Adrenal gland (tissue), 12 donors: ENCODE measurements around the gene MLH3. TPM values are rescaled to one million over a fixed set of nuclear protein-coding genes. Genes with fewer than 3 reads are reported as not detected.

Source experiments
- DNase-seq, 7 donors: peaks; one replicate each; pipeline ENCODE4 v3.0.0-alpha.2; 2019 to 2020
- H3K27ac ChIP-seq, 5 donors: fragments of 200-600 bp; sonication (generic) in 4 of 5; 1 replicate in 3 of 5; 2 replicates in 2 of 5; pipeline versions ENCODE4 v1.5.1 to v1.8.0; 2016 to 2020; ENCODE audit warnings: mild to moderate bottlenecking in 1 of 5
- H3K27me3 ChIP-seq: fragments of 200-600 bp; 2 replicates; pipeline ENCODE4 v1.8.0; 2021
- H3K36me3 ChIP-seq, 2 donors: fragments of 200-600 bp; replicated peaks in 1 of 2; 1 replicate in 1 of 2; 2 replicates in 1 of 2; pipeline versions ENCODE4 v1.5.1 to v1.8.0; 2018 to 2022
- H3K4me1 ChIP-seq, 2 donors: fragments of 200-600 bp; replicated peaks in 1 of 2; 1 replicate in 1 of 2; 2 replicates in 1 of 2; pipeline versions ENCODE4 v1.5.1 to v1.8.0; 2018 to 2021
- H3K4me3 ChIP-seq, 4 donors: fragments of 200-600 bp; sonication (generic) in 3 of 4; one replicate each; pipeline ENCODE4 v1.5.1; 2016 to 2018
- H3K9me3 ChIP-seq, 3 donors: fragments of 200-600 bp; sonication (generic) in 1 of 3; replicated peaks in 1 of 3; 1 replicate in 2 of 3; 2 replicates in 1 of 3; pipeline versions ENCODE4 v1.5.1 to v1.8.0; 2016 to 2021
- POLR2A ChIP-seq, 2 donors: fragments of 450-650 bp; IDR thresholded peaks; one replicate each; pipeline ENCODE4 v1.6.1; 2017; ENCODE audit warnings: antibody characterized with exemption in 2 of 2, mild to moderate bottlenecking in 2 of 2, moderate library complexity in 1 of 2
- WGBS, 4 donors: extraction: QIAGEN DNeasy Blood & Tissue Kit in 2 of 4; methylation state at CpG; one replicate each; pipeline versions ENCODE4 v1.1.5 to v1.1.7; 2013 to 2017; 5-methylcytosine and 5-hydroxymethylcytosine counted together
- intact Hi-C, 2 donors: fragments of 100-400 bp; cut with DNase I; formaldehyde crosslinking; loops; one replicate each; pipeline versions ENCODE4 v1.14.1 to v1.15.0; 2022 to 2023
- polyA plus RNA-seq, 3 donors: library from polyadenylated mRNA; stranded (reverse); fragments of 200-250 nt in 2 of 3; fragments of 350-450 nt in 1 of 3; fragmentation: Illumina TruSeq in 1 of 3; extraction: RNeasy Lipid Tissue Mini Kit (QIAGEN cat#74804) in 1 of 3; gene quantifications; one replicate each; pipeline ENCODE4 v1.2.3, GENCODE V29; 2013 to 2014
- total RNA-seq, 9 donors: library from RNA; depleted of rRNA in 4 of 9; stranded (reverse); fragments of >200 nt in 4 of 9; fragments of 120-200 nt in 1 of 9; fragmentation: NEBNext Ultra II Directional in 1 of 9; extraction: Animal tissue kit (Norgen Biotek cat#: 25700) in 1 of 9; gene quantifications; one replicate each; pipeline versions ENCODE4 v1.1.0 to v1.2.4, GENCODE V29; 2013 to 2023
- TF ChIP-seq, protein P1 (sequence below), 6 experiments: fragments of 450-650 bp in 4 of 6; fragments of 200-600 bp in 2 of 6; sonication (generic) in 1 of 6; IDR thresholded peaks; 1 replicate in 5 of 6; 2 replicates in 1 of 6; pipeline versions ENCODE4 v1.5.1 to v1.8.0; 2016 to 2021; ENCODE audit warnings: antibody characterized with exemption in 6 of 6, mild to moderate bottlenecking in 2 of 6, moderate library complexity in 1 of 6
- donor health status: healthy with polysubstance abuse.
- donor health status: Bipolar disorder and iron deficiency.
- donor health status: DM: yes; HTN: yes; CAD: no.
- donor health status: DM: no; HTN: no; CAD: no.
- donor health status: DM: no; HTN: no; CAD: no.
- donor health status: DM: yes; HTN: yes; CAD: no.

The MLH3 gene
- total and polyA plus RNA-seq, 12 donors, result 22.2 to 51.4 (median 32.2) TPM

DNA sequence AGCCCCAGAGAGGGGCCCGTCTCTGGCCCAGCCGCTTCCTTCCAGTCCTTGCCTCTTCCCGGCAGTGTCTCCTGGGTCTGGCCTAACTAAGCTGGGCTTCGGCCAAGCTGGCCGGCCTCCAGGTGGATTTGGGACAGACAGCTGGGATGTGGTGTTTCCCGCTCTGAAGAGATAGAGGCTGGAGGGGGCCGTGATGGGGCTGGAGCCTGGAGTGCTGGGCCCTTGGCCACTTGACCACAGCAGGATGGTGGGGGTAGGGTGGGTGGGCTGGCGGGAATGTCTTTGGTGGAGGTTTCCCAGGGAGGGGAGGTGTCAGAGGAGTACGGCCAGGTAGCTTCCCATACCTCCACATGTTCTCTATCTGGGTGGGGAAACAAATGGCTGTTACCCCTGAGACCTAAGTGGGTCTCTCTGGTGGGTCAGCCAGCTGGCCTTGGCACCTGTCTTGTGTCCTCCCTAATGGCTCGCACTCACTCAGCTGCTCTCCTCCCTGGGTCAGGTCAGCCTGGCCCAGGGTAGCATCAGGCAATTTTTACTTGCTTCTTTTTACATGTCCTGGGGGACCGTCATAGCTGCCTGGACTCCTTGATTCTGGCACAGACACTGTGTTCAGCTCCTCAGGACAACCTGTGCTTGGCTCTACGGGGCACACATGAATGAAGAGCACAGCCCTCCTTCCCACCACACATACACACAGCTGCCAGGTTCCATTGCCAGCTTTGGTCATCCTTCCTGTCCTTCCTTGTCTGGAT, 76.0 kb downstream of the MLH3 start:
- DNase-seq, result peak in 6 of 7 donors; percentile 57 to 79 (median 62)
- intact Hi-C loops, result no loop called here

DNA sequence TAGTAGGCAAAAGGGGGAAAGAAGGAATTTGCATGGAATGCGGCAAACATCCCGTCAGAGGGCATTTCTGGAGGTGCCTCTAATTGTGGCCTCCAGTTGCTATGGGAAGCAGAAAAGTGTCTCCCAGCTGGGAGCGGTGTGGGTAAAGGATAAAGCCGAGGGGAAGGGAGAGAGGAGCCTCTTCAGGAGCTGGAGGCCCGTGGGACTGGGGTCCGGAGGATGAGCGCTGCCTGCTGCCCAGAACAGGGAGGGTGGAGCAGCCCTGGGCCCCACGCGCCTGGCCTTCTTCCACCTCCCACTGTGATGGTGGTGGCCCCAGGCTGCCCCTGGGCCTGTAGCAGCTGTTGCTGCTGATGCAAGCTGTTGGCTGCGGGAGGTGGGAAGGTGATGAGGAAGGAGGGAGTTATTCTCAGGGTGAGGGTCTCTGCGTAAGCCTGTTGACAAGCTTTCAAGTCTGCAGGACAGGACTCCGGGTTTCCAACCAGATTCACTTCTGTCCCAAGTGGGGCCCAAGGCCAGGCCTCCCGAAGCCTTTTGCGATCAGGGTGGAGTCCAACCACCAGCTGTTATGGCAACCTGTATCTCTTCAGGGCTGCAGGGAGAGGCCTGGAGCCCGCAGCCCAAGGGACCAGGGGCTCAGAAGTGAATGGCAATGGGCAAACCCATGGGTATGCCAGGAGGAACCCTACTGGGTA, 76.8 kb downstream of the MLH3 start:
- intact Hi-C loops, result no loop called here
- Histone ChIP-seq H3K9me3 (no peaks in the 10 kb centered on the region), H3K4me1 (peaks cover 0 to 14% of the 10 kb centered on the region in 2 donors), H3K36me3 (no peaks in the 10 kb centered on the region), H3K27ac (peak overlapping the region in 2 of 5 donors; percentile 17 to 45), H3K27me3 (no peaks in the 10 kb centered on the region), H3K4me3 (no peak overlapping the region)
- TF ChIP-seq, protein P1, sequence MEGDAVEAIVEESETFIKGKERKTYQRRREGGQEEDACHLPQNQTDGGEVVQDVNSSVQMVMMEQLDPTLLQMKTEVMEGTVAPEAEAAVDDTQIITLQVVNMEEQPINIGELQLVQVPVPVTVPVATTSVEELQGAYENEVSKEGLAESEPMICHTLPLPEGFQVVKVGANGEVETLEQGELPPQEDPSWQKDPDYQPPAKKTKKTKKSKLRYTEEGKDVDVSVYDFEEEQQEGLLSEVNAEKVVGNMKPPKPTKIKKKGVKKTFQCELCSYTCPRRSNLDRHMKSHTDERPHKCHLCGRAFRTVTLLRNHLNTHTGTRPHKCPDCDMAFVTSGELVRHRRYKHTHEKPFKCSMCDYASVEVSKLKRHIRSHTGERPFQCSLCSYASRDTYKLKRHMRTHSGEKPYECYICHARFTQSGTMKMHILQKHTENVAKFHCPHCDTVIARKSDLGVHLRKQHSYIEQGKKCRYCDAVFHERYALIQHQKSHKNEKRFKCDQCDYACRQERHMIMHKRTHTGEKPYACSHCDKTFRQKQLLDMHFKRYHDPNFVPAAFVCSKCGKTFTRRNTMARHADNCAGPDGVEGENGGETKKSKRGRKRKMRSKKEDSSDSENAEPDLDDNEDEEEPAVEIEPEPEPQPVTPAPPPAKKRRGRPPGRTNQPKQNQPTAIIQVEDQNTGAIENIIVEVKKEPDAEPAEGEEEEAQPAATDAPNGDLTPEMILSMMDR (IDR thresholded peaks at IDR 0.05), result no peak
- no peak for TF ChIP-seq POLR2A (IDR thresholded peaks at IDR 0.05)
- 80 to 89% (median 86%) methylated on average over 11 to 15 of the region's 15 CpGs for WGBS, 4 donors
- no peak for DNase-seq

More for the DNA sequence above, 76.0 kb downstream of the MLH3 start:
- 70 to 88% (median 70%) methylated on average over 3 to 12 of the region's 12 CpGs for WGBS, 4 donors
- no peak overlapping the region for H3K4me3 ChIP-seq
- H3K36me3 ChIP-seq, result no peaks in the 10 kb centered on the region
- TF ChIP-seq, protein P1 (IDR thresholded peaks at IDR 0.05), result no peak
- no peak for TF ChIP-seq POLR2A (IDR thresholded peaks at IDR 0.05)
- H3K9me3 ChIP-seq, result no peaks in the 10 kb centered on the region
- no peaks in the 10 kb centered on the region for H3K27me3 ChIP-seq
- peaks cover 0 to 14% of the 10 kb centered on the region in 2 donors for H3K4me1 ChIP-seq
- peak overlapping the region in 2 of 5 donors; percentile 17 to 45 for H3K27ac ChIP-seq

DNA sequence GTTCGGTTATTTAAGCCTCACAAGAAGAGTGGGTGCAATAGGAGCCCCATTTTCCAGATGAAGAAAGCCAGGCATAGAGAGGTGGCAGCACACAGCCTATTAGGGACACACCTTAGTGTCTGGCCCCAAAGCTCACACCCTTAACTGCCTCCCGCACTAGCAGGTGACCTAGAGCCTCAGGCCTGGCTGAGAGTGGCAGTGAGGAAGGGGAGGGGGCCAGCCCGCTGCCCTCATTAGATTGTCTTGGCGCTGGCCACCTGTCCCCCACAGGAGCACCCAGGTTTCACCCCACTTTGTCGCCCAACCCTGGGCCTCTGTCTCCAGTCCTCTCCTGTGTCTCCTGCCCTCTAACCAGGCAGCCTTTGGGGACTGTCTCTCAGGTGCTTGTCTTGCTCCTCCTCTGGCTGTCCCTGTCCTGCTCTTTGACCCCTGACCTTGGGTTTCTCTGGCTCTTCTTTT, 77.3 kb downstream of the MLH3 start:
- peaks cover 0 to 14% of the 10 kb centered on the region in 2 donors for H3K4me1 ChIP-seq
- DNase-seq, result peak in 1 of 7 donors; percentile 41
- no peaks in the 10 kb centered on the region for H3K27me3 ChIP-seq
- H3K27ac ChIP-seq, result no peak overlapping the region
- H3K4me3 ChIP-seq, result no peak overlapping the region
- intact Hi-C loops, result no loop called here
- H3K9me3 ChIP-seq, result no peaks in the 10 kb centered on the region
- 87 to 93% (median 92%) methylated on average over 5 of the region's 5 CpGs for WGBS, 4 donors
- no peak for TF ChIP-seq POLR2A (IDR thresholded peaks at IDR 0.05)
- TF ChIP-seq, protein P1 (IDR thresholded peaks at IDR 0.05), result no peak
- no peaks in the 10 kb centered on the region for H3K36me3 ChIP-seq

DNA sequence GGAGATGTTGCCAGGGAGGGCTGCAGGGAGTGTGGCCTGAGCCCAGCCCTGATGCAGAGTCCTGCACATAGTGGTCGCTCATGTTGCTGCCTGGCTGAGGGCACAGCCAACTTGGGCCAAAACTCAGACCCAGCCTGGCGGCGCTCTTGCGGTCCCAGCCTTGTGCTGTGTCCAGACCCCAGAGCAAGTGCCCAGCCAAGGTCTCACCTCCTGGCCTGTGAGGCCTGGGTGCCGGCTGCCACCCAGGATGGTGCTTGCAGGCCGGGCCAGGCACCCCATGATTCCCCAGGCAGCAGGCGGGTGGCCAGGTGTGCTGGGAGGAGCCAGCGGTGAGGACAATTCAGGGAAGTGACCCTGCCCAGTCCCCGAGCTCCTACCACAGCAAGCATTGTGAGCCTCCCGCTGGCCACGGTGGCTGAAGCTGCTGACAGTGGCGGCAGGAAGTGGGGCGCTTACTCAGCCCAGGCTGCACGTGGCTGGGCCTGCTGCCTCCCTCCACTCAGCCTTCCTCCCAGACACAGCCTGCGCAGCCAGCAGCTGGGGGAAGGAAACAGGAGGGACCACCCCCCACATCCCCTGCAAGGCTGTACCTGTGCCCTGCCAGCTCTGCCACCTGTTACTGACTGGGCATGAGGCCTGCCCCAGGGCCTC, 78.1 kb downstream of the MLH3 start:
- TF ChIP-seq, protein P1 (IDR thresholded peaks at IDR 0.05), result no peak
- no peak for TF ChIP-seq POLR2A (IDR thresholded peaks at IDR 0.05)
- H3K4me3 ChIP-seq, result no peak overlapping the region
- intact Hi-C loops, result no loop called here
- no peaks in the 10 kb centered on the region for H3K27me3 ChIP-seq
- no peaks in the 10 kb centered on the region for H3K9me3 ChIP-seq
- 37 to 81% (median 75%) methylated on average over 3 to 15 of the region's 15 CpGs for WGBS, 4 donors
- peak in 6 of 7 donors; percentile 43 to 69 (median 54) for DNase-seq
- H3K36me3 ChIP-seq, result no peaks in the 10 kb centered on the region
- peak overlapping the region in 1 of 5 donors; percentile 34 for H3K27ac ChIP-seq
- peaks cover 0 to 11% of the 10 kb centered on the region in 2 donors for H3K4me1 ChIP-seq
